Transverse colon (tissue), 4 donors: ENCODE results near the gene CLSTN2. TPM values are rescaled to one million over a fixed set of nuclear protein-coding genes. Genes with fewer than 3 reads are reported as not detected.

Experiments
- DNase-seq: peaks from one replicate; pipeline ENCODE4 v3.0.0-alpha.2; 2019
- H3K27ac ChIP-seq, 4 donors: fragments of 200-600 bp; sonication (generic); 2 replicates each; pipeline ENCODE4 v1.5.1; 2016 to 2018; ENCODE audit warnings: inconsistent platforms in 4 of 4
- H3K27me3 ChIP-seq: fragments of 200-600 bp; sonication (generic); 2 replicates; pipeline ENCODE4 v1.5.1; 2017; ENCODE audit warnings: inconsistent platforms
- H3K36me3 ChIP-seq, 4 donors: fragments of 200-600 bp; sonication (generic); 2 replicates each; pipeline ENCODE4 v1.5.1; 2017 to 2019; ENCODE audit warnings: inconsistent platforms in 4 of 4
- H3K4me1 ChIP-seq, 4 donors: fragments of 200-600 bp; sonication (generic); 2 replicates each; pipeline ENCODE4 v1.5.1; 2017 to 2020; ENCODE audit warnings: inconsistent platforms in 4 of 4
- H3K4me3 ChIP-seq, 4 donors: fragments of 200-600 bp; sonication (generic); 1 replicate in 1 of 4; 2 replicates in 3 of 4; pipeline versions ENCODE4 v1.5.1 to v1.6.1; 2017 to 2019; ENCODE audit warnings: inconsistent platforms in 4 of 4
- H3K9me3 ChIP-seq, 2 donors: fragments of 200-600 bp; sonication (generic); 2 replicates each; pipeline ENCODE4 v1.5.1; 2017 to 2019; ENCODE audit warnings: inconsistent platforms in 2 of 2
- CTCF ChIP-seq, 5 experiments: fragments of 200-600 bp in 3 of 5; fragments of 450-650 bp in 2 of 5; sonication (generic) in 3 of 5; IDR thresholded peaks; 1 replicate in 2 of 5; 2 replicates in 3 of 5; pipeline ENCODE4 v1.5.1; 2016 to 2017; ENCODE audit warnings: antibody characterized with exemption in 5 of 5, inconsistent platforms in 3 of 5, mild to moderate bottlenecking in 2 of 5, moderate library complexity in 1 of 5
- EP300 ChIP-seq: sonication (generic); formaldehyde crosslinking; IDR thresholded peaks from one replicate; pipeline ENCODE4 v1.6.1; 2017; ENCODE audit warnings: antibody characterized with exemption, low read depth
- POLR2A ChIP-seq: fragments of 450-650 bp; IDR thresholded peaks from one replicate; pipeline ENCODE4 v1.6.1; 2016; ENCODE audit warnings: antibody characterized with exemption, mild to moderate bottlenecking, moderate library complexity
- POLR2AphosphoS5 ChIP-seq, 3 donors: sonication (generic); formaldehyde crosslinking; IDR thresholded peaks; one replicate each; pipeline ENCODE4 v1.6.1; 2016; ENCODE audit warnings: antibody characterized with exemption in 3 of 3
- WGBS, 2 donors: methylation state at CpG; one replicate each; pipeline ENCODE4 v1.1.5; 2018; ENCODE audit warnings: low coverage in 1 of 2; 5-methylcytosine and 5-hydroxymethylcytosine counted together
- in situ Hi-C, 4 donors: fragments of 200-750 bp; cut with MboI; loops; one replicate each; pipeline versions ENCODE4 v1.15.0 to v1.15.1; 2017; ENCODE audit warnings: low sequenced_read_pairs in 3 of 4, low pct_ligation_motif_present in 1 of 4, low pct_unique_long_range_greater_than_20kb in 1 of 4
- intact Hi-C: fragments of 100-400 bp; cut with DNase I; formaldehyde crosslinking; loops from one replicate; pipeline ENCODE4 v1.15.1; 2023; ENCODE audit warnings: low total_unique reads
- total RNA-seq, 4 donors: library from RNA; depleted of rRNA; stranded (reverse); fragments of >200 nt; gene quantifications; one replicate each; pipeline ENCODE4 v1.1.0, GENCODE V29; 2016

Gene CLSTN2
- total RNA-seq, 4 donors from 2014 or later, result 0.60 to 9.0 (median 2.2) TPM

- H3K27me3 ChIP-seq, result no peaks in the 10 kb centered on the region
- intact Hi-C loops, result no loop called here
- TF ChIP-seq EP300 (no peak), POLR2A (no peak), CTCF (IDR thresholded peaks at IDR 0.05) (no peak), POLR2AphosphoS5 (IDR thresholded peaks at IDR 0.05) (no peak)
- H3K4me3 ChIP-seq, result no peak overlapping the region
- H3K27ac ChIP-seq, result no peak overlapping the region
- in situ Hi-C loops, result no loop called here
- no peak for DNase-seq
- H3K9me3 ChIP-seq, result no peaks in the 10 kb centered on the region
- H3K36me3 ChIP-seq, result no peaks in the 10 kb centered on the region
- H3K4me1 ChIP-seq, result no peaks in the 10 kb centered on the region
- 59 to 92% methylated on average over 2 to 4 of the region's 4 CpGs for WGBS, 2 donors
Measured at GRCh38 chr3:140586311-140586710, 651.3 kb downstream of the CLSTN2 start.

- 40 to 58% methylated on average over 2 to 3 of the region's 3 CpGs for WGBS, 2 donors
- intact Hi-C loops, result no loop called here
Measured at GRCh38 chr3:140588558-140588957, 653.6 kb downstream of the CLSTN2 start.

GRCh38 chr3:140593766-140594165 is 658.8 kb downstream of the CLSTN2 start:
- H3K4me1 ChIP-seq, result no peaks in the 10 kb centered on the region
- 49 to 71% methylated on average over 3 of the region's 3 CpGs for WGBS, 2 donors
- intact Hi-C loops (no loop called here), in situ Hi-C loops (no loop called here)
- H3K36me3 ChIP-seq, result no peaks in the 10 kb centered on the region
- no peak for TF ChIP-seq POLR2AphosphoS5 (IDR thresholded peaks at IDR 0.05)
- no peak for TF ChIP-seq POLR2A
- no peaks in the 10 kb centered on the region for H3K9me3 ChIP-seq
- H3K4me3 ChIP-seq, result no peak overlapping the region
- no peak for DNase-seq
- H3K27ac ChIP-seq, result no peak overlapping the region
- no peaks in the 10 kb centered on the region for H3K27me3 ChIP-seq

More at GRCh38 chr3:140588558-140588957, 653.6 kb downstream of the CLSTN2 start:
- H3K9me3 ChIP-seq, result no peaks in the 10 kb centered on the region
- H3K27me3 ChIP-seq, result no peaks in the 10 kb centered on the region
- no peak overlapping the region for H3K27ac ChIP-seq
- in situ Hi-C loops, result no loop called here
- no peak overlapping the region for H3K4me3 ChIP-seq
- DNase-seq, result no peak
- TF ChIP-seq CTCF (IDR thresholded peaks at IDR 0.05), result no peak
- TF ChIP-seq POLR2A, result no peak
- TF ChIP-seq POLR2AphosphoS5 (IDR thresholded peaks at IDR 0.05), result no peak
- TF ChIP-seq EP300, result no peak
- H3K36me3 ChIP-seq, result no peaks in the 10 kb centered on the region
- no peaks in the 10 kb centered on the region for H3K4me1 ChIP-seq

- DNase-seq, result no peak
- intact Hi-C loops, result no loop called here
- Histone ChIP-seq H3K27me3 (no peaks in the 10 kb centered on the region), H3K4me1 (no peaks in the 10 kb centered on the region), H3K9me3 (no peaks in the 10 kb centered on the region), H3K4me3 (no peak overlapping the region), H3K36me3 (no peaks in the 10 kb centered on the region), H3K27ac (no peak overlapping the region)
- 40 to 65% methylated on average over 2 of the region's 2 CpGs for WGBS, 2 donors
- TF ChIP-seq POLR2AphosphoS5 (IDR thresholded peaks at IDR 0.05) (no peak), EP300 (no peak), CTCF (IDR thresholded peaks at IDR 0.05) (no peak), POLR2A (no peak)
- in situ Hi-C loops, result no loop called here
Measured at GRCh38 chr3:140595295-140595694, 660.3 kb downstream of the CLSTN2 start.

- H3K9me3 ChIP-seq, result no peaks in the 10 kb centered on the region
- 77 to 81% methylated on average over 3 of the region's 3 CpGs for WGBS, 2 donors
- H3K36me3 ChIP-seq, result no peaks in the 10 kb centered on the region
- H3K27ac ChIP-seq, result no peak overlapping the region
- no peaks in the 10 kb centered on the region for H3K27me3 ChIP-seq
- TF ChIP-seq POLR2AphosphoS5 (IDR thresholded peaks at IDR 0.05) (no peak), POLR2A (no peak), CTCF (IDR thresholded peaks at IDR 0.05) (no peak), EP300 (no peak)
- no peak overlapping the region for H3K4me3 ChIP-seq
- no peak for DNase-seq
- intact Hi-C loops (no loop called here), in situ Hi-C loops (no loop called here)
- no peaks in the 10 kb centered on the region for H3K4me1 ChIP-seq
Measured at GRCh38 chr3:140597364-140597763, 662.4 kb downstream of the CLSTN2 start.
